HG03558 (cell line): ENCODE results near the gene CHMP6.
"Not testable (repeated sequence)": the region's sequence is repeated elsewhere in the genome, so short reads cannot be mapped to it uniquely, and the experiment has no call there.

Source experiments
- ATAC-seq: cut with Tn5 transposase; IDR thresholded peaks from one replicate; pipeline ENCODE4 v1.9.1; 2021; ENCODE audit warnings: moderate number of reproducible peaks; ENCODE audit not compliant: unreplicated experiment; ENCODE audit errors: extremely low read depth

CHMP6 gene

DNA sequence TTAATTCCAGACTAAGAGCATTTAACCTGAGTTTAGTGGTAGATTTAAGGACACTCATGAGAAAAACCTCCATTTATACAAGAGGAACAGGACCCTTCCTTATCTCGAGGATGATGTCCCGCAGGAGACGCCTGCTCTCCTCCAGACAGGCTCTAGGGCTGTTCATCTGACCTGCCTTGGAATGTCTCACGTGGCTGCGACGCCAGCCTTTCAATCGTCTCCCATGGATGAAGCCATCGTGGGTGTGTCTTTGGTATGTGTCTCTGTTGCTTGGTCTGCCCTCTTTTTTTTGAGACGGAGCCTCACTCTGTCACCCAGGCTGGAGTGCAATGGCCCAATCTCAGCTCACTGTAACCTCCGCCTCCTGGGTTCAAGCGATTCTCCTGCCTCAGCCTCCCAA is 16.5 kb downstream of the CHMP6 start:
- no peak for ATAC-seq

DNA sequence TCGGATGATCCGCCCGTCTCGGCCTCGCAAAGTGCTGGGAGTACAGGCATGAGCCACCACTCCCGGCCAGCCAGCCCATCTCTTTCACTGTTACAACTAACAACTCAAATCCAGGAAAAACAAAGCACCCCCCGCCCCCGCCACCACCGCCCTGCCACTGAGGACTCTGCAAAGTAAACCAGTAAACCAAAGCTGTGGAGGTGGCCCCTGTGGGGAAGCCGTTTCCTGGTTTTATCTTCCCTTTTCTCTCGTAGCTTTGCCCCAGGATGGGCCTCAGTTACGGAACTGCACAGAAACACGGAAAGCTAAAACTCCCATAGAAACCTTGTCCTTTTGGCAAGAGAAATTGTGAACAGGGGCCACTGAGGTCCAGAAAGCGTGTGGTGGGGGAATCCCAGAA is 17.5 kb downstream of the CHMP6 start:
- ATAC-seq = no peak

- ATAC-seq = no peak
Measured at GRCh38 chr17:81010935-81011334, 19.3 kb downstream of the CHMP6 start.

DNA sequence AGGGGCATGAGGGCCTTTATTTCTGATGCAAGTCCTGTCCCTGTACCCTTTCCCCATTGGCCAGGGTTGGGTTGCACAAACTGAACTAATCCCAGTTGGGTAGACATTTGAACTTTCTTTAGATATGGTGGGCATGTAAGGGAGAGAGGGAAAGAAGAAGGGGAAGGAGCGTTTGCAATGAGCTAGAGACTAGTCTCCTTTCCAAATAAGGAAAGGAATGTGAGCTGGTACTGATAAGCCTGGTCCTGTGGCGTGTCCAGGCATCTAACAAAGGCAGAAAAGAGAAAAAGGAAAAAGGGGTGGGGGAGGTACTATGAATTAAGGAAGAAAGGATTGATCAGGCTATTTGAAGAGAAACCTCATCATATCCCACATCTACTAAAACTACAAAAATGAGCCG is 20.3 kb downstream of the CHMP6 start:
- ATAC-seq = no peak

GRCh38 chr17:81012574-81013447 is 21.2 kb downstream of the CHMP6 start:
- no peak for ATAC-seq

DNA sequence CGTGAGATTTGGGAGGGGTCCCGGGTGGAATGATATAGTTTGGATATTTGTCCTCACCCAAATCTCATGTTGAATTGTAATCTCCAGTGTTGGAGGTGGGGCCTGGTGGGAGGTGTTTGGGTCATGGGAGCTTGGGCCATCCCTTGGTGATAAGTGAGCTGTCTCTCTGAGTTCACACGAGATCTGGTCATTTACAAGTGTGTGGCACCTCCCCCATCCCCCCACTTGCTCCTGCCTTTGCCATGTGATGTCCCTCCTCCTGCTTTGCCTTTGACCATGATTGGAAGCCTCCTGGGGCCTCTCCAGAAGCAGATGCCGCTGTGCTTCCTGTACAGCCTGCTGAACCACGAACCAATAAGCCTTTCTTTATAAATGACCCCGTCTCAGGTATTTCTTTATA is 22.0 kb downstream of the CHMP6 start:
- no peak for ATAC-seq

DNA sequence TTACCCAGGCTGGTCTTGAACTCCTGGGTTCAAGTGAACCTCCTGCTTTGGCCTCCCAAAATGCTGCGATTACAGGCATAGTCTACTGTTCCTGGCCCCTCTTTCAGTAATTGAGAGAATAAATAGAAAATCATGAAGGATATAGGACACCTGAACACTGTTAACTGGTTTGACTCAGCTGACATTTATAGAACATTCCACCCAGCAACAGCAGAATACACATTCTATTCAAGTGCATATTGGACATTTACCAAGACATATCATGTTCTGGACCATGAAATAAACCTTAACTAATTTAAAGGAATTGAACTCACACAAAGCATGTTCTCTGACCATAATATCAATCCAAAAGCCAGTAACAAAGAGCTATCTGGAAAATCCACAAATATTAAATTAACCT is 23.5 kb downstream of the CHMP6 start:
- ATAC-seq = no peak

- ATAC-seq = no peak
Measured at GRCh38 chr17:81016575-81016974, 24.9 kb downstream of the CHMP6 start.

DNA sequence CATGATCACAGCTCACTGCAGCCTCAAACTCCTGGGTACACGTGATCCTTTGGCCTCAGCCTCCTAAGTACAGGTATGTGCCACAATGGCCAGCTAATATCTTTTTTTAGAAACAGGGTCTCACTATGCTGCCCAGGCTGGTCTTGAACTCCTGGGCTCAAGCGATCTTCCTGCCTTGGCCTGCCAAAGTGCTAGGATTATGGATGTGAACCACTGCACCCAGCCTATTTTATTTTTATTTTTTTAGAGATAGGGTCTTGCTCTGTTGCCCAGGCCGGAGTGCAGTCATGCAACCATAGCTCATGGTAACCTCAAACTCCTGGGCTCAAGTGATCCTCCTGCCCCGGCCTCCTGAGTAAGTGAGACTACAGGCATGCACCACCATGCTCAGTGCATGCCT is 25.7 kb downstream of the CHMP6 start:
- not testable (repeated sequence) for ATAC-seq

GRCh38 chr17:81018044-81018802 is 26.6 kb downstream of the CHMP6 start:
- ATAC-seq = no peak

GRCh38 chr17:81019563-81020442 is 28.2 kb downstream of the CHMP6 start:
- ATAC-seq = no peak

DNA sequence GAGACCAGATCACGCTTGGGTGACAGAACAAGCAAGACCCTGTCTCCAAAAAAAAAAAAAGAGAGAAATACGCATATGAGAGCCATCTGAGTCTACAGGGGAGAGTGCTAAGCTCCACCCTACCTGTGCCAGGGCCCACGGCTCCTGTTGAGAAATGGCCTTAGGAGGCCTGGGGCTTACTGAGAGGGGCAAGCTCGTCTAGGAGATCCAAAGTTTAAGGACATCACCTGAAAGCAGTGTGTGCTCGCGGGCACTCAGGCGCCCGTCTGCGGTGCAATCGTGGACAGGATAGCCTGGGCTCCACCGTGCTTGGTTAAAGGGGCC is 28.8 kb downstream of the CHMP6 start:
- ATAC-seq = no peak

DNA sequence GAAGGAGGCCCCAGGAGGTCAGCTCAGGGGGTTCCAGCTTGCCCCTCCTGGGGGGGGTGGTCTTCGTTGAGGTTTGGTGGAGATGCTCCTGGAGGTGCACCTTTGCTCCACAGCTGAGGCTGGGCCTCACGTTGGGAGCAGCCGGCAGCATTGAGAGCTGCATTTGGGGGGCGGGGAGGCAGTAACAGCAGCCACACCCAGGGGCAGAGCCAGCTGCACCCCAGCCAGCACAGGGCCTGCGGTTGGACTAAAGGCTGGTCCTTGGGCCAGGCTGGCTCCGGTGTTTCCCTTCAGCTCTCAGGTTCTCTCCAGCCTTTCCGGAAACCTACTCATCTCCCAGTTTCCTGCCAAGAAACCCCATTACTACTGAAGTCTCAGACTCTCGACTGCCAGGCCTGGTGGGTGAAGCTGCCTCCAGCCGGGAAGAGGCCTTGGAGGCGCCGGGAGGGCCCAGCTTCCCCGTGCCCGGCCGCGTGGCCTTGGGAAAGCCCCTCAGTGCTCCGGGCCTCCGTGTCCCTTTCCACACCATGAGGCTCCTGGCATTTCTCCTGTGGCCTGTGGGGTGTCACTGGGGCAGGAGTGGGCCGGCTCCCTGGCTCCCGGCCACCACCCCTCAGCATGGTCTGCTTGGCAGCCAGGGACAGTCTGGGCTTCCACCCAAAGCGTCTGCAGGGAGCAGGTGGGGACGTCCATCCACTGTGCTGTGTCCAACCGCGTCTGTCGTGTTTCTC is 29.3 kb downstream of the CHMP6 start:
- no peak for ATAC-seq

- no peak for ATAC-seq
Measured at GRCh38 chr17:81021531-81022343, 30.1 kb downstream of the CHMP6 start.

GRCh38 chr17:81022344-81022676 is 30.7 kb downstream of the CHMP6 start:
- ATAC-seq = no peak

DNA sequence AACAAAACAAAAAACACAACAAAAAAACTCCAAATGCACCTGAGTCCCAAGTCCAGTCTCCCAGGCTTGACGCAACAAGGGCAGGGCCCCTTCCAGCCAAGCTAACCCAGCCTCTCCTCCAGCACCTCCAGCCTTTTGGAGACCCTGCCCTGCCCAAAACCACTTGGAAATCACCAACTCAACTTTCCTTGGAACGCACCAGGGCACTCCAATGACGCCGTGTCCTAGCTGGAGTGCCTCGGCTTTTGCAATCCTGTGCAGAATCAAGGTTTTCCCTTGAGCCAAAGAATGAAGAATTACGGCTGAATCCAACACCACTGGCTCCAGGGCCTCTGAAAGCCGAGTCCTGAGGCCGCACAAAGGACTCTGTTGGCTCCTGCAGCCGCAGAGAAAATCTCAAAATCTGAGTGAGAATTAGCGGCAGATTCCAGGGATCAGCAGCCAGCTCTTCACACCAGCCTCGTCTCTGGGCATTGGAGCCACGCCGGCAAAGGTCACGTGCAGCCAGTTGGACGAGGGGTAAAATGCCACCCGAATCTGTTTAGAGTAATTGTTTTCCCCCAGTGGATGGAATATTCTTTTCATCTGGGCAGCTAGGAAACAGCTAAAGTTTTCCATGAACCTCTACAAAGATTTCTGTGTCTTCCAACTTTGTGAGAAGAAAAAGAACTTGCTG is 33.6 kb downstream of the CHMP6 start:
- ATAC-seq = no peak

DNA sequence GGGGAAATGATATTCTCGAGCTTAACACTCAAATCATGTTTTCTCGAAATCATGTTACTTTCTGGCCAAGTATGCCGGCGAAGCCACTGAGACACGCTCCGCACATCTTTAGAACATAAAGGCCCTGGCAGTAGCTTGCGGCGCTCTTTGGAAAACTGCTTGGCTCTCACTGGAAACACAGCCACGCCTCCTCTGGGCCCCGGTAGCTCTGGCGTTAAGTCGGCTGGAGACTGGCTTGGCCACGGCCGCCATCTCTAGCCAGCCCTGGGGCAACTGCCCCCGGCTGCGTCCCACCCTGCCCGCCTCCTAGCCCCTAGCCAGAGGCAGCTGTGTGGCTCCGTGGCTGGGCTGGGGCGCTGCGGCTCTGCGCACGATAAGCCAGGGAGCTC is 34.1 kb downstream of the CHMP6 start:
- ATAC-seq = no peak

DNA sequence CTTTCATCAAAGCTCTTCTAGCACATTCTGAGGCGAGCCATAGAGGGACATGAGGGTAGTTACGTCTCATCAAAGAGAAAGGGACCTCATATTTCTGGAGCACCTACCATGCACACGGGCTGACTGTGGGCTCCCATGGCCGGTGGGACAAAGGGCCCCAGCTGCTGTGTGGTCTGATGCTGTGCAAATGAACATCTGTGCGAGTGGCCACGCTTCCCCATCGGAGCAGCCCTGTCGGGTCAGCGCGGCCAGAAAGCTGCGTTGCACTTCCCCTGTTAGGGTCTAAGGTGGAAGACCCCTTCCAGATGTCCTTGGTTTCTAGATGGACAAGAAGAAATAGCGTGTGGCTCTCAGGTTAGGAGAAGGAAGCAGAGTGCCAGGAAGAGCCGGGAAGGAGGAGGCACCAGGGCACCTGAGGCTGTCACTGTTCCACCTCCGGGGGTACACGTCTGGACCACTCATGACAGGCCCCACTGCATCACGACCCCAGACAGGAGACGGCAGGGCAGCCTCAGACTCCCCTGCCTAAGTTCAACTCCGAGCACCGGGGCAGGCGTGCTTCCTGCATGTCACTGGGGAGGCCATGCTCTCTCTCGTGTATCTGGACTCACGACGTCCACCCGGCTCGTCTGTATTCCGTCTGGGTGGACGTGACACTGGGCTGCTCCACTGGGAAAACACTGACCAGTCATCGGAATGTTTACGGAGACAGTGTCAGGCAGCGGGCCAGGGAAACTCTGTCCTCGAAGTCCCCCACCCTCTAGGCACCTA is 34.8 kb downstream of the CHMP6 start:
- no peak for ATAC-seq
